NB4 (cell line): ENCODE data around the gene CTNNA2.

Source experiments
- CTCF ChIP-seq: IDR thresholded peaks from one replicate; pipeline ENCODE4 v1.5.1; 2012; ENCODE audit warnings: low read depth, low read length
- MAX ChIP-seq: IDR thresholded peaks from 2 replicates; pipeline ENCODE4 v1.6.1; 2011; ENCODE audit warnings: low read depth, low read length

- TF ChIP-seq MAX, result no peak
- no peak for TF ChIP-seq CTCF
Observed at GRCh38 chr2:79729532-79729931, 216.7 kb downstream of the CTNNA2 start.
